Endodermal cell (in vitro differentiated cells): Measurements from ENCODE around the gene SEC14L1. TPM values are rescaled to one million over a fixed set of nuclear protein-coding genes. Genes with fewer than 3 reads are reported as not detected.

Source experiments
- DNase-seq: peaks from one replicate; pipeline ENCODE4 v3.0.0-alpha.2; 2017
- H3K27ac ChIP-seq: 2 replicates; pipeline ENCODE4 v1.5.1; 2013; ENCODE audit warnings: mild to moderate bottlenecking, low read depth, low read length, moderate library complexity
- H3K27me3 ChIP-seq: 2 replicates; pipeline ENCODE4 v1.6.1; 2013; ENCODE audit warnings: mild to moderate bottlenecking, low read length, moderate library complexity; ENCODE audit not compliant: insufficient read depth, control insufficient read depth, poor library complexity, severe bottlenecking
- H3K36me3 ChIP-seq: 2 replicates; pipeline ENCODE4 v1.7.0; 2013; ENCODE audit warnings: mild to moderate bottlenecking, low read length, moderate library complexity; ENCODE audit not compliant: control insufficient read depth, insufficient read depth
- H3K4me1 ChIP-seq: one replicate; pipeline ENCODE4 v1.7.0; 2013; ENCODE audit warnings: low read length; ENCODE audit not compliant: control insufficient read depth, insufficient read depth
- H3K4me3 ChIP-seq: 2 replicates; pipeline ENCODE4 v1.5.1; 2013; ENCODE audit warnings: mild to moderate bottlenecking, low read length, moderate library complexity
- H3K9ac ChIP-seq: 2 replicates; pipeline ENCODE4 v1.6.1; 2013; ENCODE audit warnings: mild to moderate bottlenecking, low read length, moderate library complexity; ENCODE audit not compliant: poor library complexity, severe bottlenecking; ENCODE audit errors: extremely low read depth
- H3K9me3 ChIP-seq: 2 replicates; pipeline ENCODE4 v1.6.1; 2013; ENCODE audit warnings: mild to moderate bottlenecking, low read length, moderate library complexity; ENCODE audit not compliant: control insufficient read depth
- H3K27ac Mint-ChIP-seq: 2 replicates; pipeline ENCODE4 v1.8.0; 2020; ENCODE audit warnings: mixed read lengths
- H3K27me3 Mint-ChIP-seq: 2 replicates; pipeline ENCODE4 v1.8.0; 2021; ENCODE audit warnings: mild to moderate bottlenecking, mixed read lengths; ENCODE audit not compliant: insufficient read depth
- H3K36me3 Mint-ChIP-seq: 2 replicates; pipeline ENCODE4 v1.8.0; 2020; ENCODE audit warnings: low read depth, mixed read lengths
- H3K4me1 Mint-ChIP-seq: 2 replicates; pipeline ENCODE4 v1.8.0; 2020; ENCODE audit warnings: mixed read lengths
- H3K4me3 Mint-ChIP-seq: 2 replicates; pipeline ENCODE4 v1.8.0; 2020; ENCODE audit warnings: mild to moderate bottlenecking, moderate library complexity, mixed read lengths
- H3K9me3 Mint-ChIP-seq: 2 replicates; pipeline ENCODE4 v1.8.0; 2020; ENCODE audit warnings: mild to moderate bottlenecking, mixed read lengths
- CTCF ChIP-seq: fragments of 200-600 bp; sonication (generic); conservative IDR thresholded peaks from 2 replicates; pipeline ENCODE4 v1.5.0; 2021; ENCODE audit warnings: antibody characterized with exemption, mild to moderate bottlenecking
- WGBS, 2 experiments: methylation state at CpG; one replicate each; pipeline versions ENCODE4 v1.1.5 to v1.1.7; 2013; ENCODE audit warnings: missing lambda C conversion rate in 2 of 2, mixed read lengths in 1 of 2; ENCODE audit not compliant: insufficient coverage in 1 of 2, insufficient read length in 1 of 2; 5-methylcytosine and 5-hydroxymethylcytosine counted together
- total RNA-seq, 2 donors: library from RNA; stranded (reverse); fragmentation: NEBNext Ultra II Directional in 1 of 2; extraction: Animal tissue kit (Norgen Biotek cat#: 25700) in 1 of 2; gene quantifications; 2 replicates in 1 of 2; 3 replicates in 1 of 2; pipeline ENCODE4 v1.2.1, GENCODE V29; 2021

The SEC14L1 gene
- total RNA-seq, 2 donors from 2014 or later, result 77.0 to 87.4 TPM

DNA sequence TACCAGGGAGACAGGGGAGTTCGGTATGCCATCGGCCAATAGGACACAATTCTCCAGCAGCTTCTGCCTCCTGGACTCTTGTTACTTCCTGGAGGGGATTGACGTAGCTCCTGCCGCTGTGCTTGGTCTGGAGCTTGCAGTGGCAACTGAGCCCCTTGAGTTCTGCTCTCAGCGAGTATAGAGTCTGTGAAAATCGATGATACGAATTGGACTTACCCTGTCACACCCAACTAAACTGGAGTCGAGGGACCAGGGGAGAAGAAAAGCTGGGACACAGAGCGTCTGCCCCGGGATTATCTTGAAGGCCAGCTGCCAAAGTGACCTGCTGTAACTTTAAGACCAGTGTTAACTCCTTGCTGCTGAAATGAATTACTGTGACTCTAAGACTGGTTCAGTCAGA lies 22.2 kb downstream of the SEC14L1 start:
- peaks cover 25% of the 10 kb centered on the region for H3K36me3 Mint-ChIP-seq
- peak overlapping the region; percentile 70 for H3K27ac ChIP-seq
- peaks cover 17% of the 10 kb centered on the region for H3K36me3 ChIP-seq
- no peaks in the 10 kb centered on the region for H3K27me3 Mint-ChIP-seq
- H3K27me3 ChIP-seq, result no peaks in the 10 kb centered on the region
- DNase-seq, result no peak
- H3K4me1 Mint-ChIP-seq, result peaks cover 41% of the 10 kb centered on the region
- peaks cover 5% of the 10 kb centered on the region for H3K4me1 ChIP-seq
- no peak for TF ChIP-seq CTCF
- H3K4me3 ChIP-seq, result no peak overlapping the region
- peaks cover 19% of the 10 kb centered on the region for H3K9me3 Mint-ChIP-seq
- H3K9me3 ChIP-seq, result peaks cover 30% of the 10 kb centered on the region
- WGBS, 2 experiments, result 62 to 72% methylated on average over 9 to 10 of the region's 10 CpGs
- no peak overlapping the region for H3K4me3 Mint-ChIP-seq
- H3K27ac Mint-ChIP-seq, result peak overlapping the region; percentile 5
- no peak overlapping the region for H3K9ac ChIP-seq

DNA sequence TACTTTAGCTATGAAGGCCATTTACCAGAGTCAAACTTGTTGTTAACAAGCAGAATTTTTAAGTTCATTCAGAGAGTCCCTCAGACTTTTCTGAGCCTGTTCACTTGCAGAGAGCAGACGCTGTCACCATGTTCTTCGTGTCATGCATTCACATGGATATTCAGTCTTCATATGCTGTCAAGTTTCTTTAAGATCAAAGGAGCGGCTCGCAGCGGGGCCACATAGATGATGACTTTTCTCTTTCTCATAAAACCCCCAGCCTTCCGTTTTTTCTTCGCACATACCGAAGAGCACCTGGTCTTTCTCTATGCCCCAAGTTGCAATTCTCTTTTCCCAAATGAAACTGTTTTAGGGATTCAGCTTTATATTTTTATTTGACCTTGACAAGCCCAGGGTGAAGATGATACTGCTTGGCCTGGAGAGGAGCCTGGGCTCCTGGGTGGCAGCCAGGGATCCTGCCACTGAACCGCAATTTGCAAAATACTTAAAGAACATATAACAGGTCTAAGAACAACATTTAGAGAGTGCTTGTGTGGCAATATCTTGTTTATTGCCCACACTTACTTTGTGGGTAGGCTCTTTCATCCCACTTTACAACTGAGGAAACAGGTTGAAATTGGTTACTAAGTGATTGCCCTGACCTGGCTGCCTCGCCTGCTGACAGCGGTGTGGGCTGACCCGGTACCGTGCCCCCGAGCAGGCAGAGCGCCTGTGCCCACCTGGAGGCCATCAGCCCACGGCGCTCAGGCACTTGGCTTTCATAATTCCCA lies 22.9 kb downstream of the SEC14L1 start:
- peaks cover 27% of the 10 kb centered on the region for H3K36me3 Mint-ChIP-seq
- Histone ChIP-seq H3K9me3 (peaks cover 36% of the 10 kb centered on the region), H3K36me3 (peaks cover 24% of the 10 kb centered on the region), H3K27me3 (no peaks in the 10 kb centered on the region), H3K27ac (peak overlapping the region; percentile 70), H3K9ac (no peak overlapping the region), H3K4me1 (peaks cover 5% of the 10 kb centered on the region), H3K4me3 (no peak overlapping the region)
- H3K9me3 Mint-ChIP-seq, result peaks cover 26% of the 10 kb centered on the region
- no peak overlapping the region for H3K4me3 Mint-ChIP-seq
- no peak for DNase-seq
- 58 to 69% methylated on average over 15 to 17 of the region's 17 CpGs for WGBS, 2 experiments
- H3K4me1 Mint-ChIP-seq, result peaks cover 41% of the 10 kb centered on the region
- H3K27me3 Mint-ChIP-seq, result no peaks in the 10 kb centered on the region
- no peak for TF ChIP-seq CTCF
- H3K27ac Mint-ChIP-seq, result peak overlapping the region; percentile 5

DNA sequence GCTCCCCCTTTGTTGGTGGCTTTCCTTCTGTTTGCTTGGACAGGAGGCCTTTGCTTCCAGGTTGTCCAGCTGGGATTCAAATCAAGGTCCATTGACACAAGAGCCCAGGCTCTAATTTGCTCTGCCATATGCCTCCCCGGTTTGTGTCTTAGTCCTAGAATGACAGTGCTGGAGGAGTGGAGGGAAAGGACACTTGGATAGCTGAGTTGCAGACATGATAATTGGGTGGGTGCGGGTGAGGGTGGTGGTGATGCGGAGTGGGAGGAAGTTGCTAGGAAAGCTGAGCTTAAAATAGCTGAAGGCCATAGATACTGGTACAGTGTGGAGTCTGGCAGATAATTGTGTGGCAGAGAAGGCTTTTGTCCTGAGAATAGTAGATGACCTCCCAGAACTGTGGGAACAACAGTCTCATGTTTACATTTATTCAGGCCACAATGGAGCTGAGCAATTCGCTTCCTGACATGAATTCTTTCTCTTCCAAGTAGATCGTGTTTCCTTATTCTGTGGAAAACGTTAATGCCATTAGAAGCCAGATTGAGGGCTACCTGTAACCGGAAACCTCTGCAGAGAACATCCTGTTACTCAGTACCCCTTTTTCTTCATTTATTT lies 23.8 kb downstream of the SEC14L1 start:
- Mint-ChIP-seq H3K4me1 (peaks cover 41% of the 10 kb centered on the region), H3K27ac (peak overlapping the region; percentile 62), H3K9me3 (peaks cover 33% of the 10 kb centered on the region), H3K4me3 (no peak overlapping the region), H3K36me3 (peaks cover 31% of the 10 kb centered on the region), H3K27me3 (no peaks in the 10 kb centered on the region)
- TF ChIP-seq CTCF, result no peak
- Histone ChIP-seq H3K27ac (peak overlapping the region; percentile 70), H3K9me3 (peaks cover 45% of the 10 kb centered on the region), H3K9ac (no peak overlapping the region), H3K27me3 (no peaks in the 10 kb centered on the region), H3K4me3 (no peak overlapping the region), H3K36me3 (peaks cover 24% of the 10 kb centered on the region), H3K4me1 (peaks cover 5% of the 10 kb centered on the region)
- DNase-seq, result no peak
- 53 to 71% methylated on average over 5 to 7 of the region's 7 CpGs for WGBS, 2 experiments
